Measurements from ENCODE around the gene SIK1.
"Not testable (repeated sequence)": the region's sequence is repeated elsewhere in the genome, so short reads cannot be mapped to it uniquely, and the experiment has no call there.

DNA sequence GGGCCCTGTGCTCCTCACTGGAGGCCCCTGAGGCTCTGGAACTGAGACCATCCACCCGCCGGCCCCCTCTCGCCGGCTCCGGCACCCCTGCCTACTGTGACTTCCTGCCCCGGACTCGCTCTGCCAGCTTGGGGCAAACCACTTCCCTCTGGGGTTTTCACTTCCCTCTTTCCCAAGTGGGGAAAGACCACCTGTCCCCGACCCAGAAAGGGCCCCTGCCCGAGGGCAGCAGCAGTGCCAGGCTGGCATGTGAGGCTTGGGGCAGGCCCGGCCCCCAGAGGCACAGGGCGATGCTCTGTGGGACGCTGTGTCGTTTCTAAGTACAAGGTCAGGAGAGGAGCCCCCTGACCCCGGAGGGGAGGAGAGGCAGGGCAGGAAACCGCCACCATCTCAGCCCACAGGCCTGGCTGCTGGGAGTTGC is 27.3 kb downstream of the SIK1 start:
- TF ChIP-seq, protein P1, sequence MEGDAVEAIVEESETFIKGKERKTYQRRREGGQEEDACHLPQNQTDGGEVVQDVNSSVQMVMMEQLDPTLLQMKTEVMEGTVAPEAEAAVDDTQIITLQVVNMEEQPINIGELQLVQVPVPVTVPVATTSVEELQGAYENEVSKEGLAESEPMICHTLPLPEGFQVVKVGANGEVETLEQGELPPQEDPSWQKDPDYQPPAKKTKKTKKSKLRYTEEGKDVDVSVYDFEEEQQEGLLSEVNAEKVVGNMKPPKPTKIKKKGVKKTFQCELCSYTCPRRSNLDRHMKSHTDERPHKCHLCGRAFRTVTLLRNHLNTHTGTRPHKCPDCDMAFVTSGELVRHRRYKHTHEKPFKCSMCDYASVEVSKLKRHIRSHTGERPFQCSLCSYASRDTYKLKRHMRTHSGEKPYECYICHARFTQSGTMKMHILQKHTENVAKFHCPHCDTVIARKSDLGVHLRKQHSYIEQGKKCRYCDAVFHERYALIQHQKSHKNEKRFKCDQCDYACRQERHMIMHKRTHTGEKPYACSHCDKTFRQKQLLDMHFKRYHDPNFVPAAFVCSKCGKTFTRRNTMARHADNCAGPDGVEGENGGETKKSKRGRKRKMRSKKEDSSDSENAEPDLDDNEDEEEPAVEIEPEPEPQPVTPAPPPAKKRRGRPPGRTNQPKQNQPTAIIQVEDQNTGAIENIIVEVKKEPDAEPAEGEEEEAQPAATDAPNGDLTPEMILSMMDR (IDR thresholded peaks at IDR 0.05) = not testable (repeated sequence)
- not testable (repeated sequence) for TF ChIP-seq POLR2A (IDR thresholded peaks at IDR 0.05)
